T-helper 1 cell treated with Interleukin-12 subunit alpha and Interleukin-12 subunit beta and Interleukin-4 antibody, amounts not matched to agents 30 μg/mL and 1 μg/mL, for 36 hours (primary cell): ENCODE data around the gene TRIP13.
"Not testable (repeated sequence)": the region's sequence is repeated elsewhere in the genome, so short reads cannot be mapped to it uniquely, and the experiment has no call there.

Experiments used
- H3K27ac Mint-ChIP-seq: one replicate; pipeline ENCODE4 v1.8.0; 2021; ENCODE audit warnings: mild to moderate bottlenecking, mixed read lengths
- H3K27me3 Mint-ChIP-seq: one replicate; pipeline ENCODE4 v1.8.0; 2021; ENCODE audit warnings: low read depth, mixed read lengths
- H3K36me3 Mint-ChIP-seq: one replicate; pipeline ENCODE4 v1.8.0; 2021; ENCODE audit warnings: low read depth, mixed read lengths
- H3K4me1 Mint-ChIP-seq: one replicate; pipeline ENCODE4 v1.8.0; 2021; ENCODE audit warnings: low read depth, mixed read lengths
- H3K4me3 Mint-ChIP-seq: one replicate; pipeline ENCODE4 v1.8.0; 2021; ENCODE audit warnings: mild to moderate bottlenecking, moderate library complexity, mixed read lengths
- H3K9me3 Mint-ChIP-seq: one replicate; pipeline ENCODE4 v1.8.0; 2021; ENCODE audit warnings: mixed read lengths

The TRIP13 gene, protein sequence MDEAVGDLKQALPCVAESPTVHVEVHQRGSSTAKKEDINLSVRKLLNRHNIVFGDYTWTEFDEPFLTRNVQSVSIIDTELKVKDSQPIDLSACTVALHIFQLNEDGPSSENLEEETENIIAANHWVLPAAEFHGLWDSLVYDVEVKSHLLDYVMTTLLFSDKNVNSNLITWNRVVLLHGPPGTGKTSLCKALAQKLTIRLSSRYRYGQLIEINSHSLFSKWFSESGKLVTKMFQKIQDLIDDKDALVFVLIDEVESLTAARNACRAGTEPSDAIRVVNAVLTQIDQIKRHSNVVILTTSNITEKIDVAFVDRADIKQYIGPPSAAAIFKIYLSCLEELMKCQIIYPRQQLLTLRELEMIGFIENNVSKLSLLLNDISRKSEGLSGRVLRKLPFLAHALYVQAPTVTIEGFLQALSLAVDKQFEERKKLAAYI

GRCh38 chr5:892394-893136, at the start of gene TRIP13, which contains the start of gene BRD9:
Gene TRIP13 (plus strand): TSS chr5:892884. CDS start chr5:892999, 115 bp downstream.
Gene BRD9 (minus strand): TSS chr5:892801. CDS start chr5:892657, 144 bp downstream.
- Mint-ChIP-seq H3K27me3 (no peaks in the 10 kb centered on the region), H3K27ac (peak within 1 kb of the TSS; percentile 90), H3K4me1 (peaks cover 18% of the 10 kb centered on the region), H3K9me3 (no peaks in the 10 kb centered on the region), H3K36me3 (peaks cover 22% of the 10 kb centered on the region), H3K4me3 (peak within 1 kb of the TSS; percentile 89)

DNA sequence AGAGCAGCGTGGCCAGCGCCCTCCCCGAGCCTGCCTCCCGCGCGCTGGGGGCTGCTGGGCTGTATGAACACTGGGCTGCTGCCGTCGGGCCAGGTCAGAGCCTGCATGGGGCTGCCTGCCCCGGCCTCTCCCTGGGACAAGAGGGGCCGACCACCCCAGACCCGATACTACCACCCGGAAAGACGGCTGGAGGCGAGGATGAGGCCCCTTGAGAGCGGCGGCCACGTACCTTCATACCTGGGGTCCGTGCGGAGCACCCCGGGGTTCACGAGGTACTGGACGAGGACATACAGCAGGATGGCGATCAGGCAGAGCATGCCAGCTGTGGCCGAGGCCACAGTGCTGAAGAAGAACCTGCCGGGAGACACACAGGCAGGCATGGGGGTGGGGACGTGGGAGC, 49.3 kb upstream of the TRIP13 start:
- not testable (repeated sequence) for H3K9me3 Mint-ChIP-seq, H3K27me3 Mint-ChIP-seq, H3K27ac Mint-ChIP-seq, H3K36me3 Mint-ChIP-seq, H3K4me3 Mint-ChIP-seq, H3K4me1 Mint-ChIP-seq

GRCh38 chr5:843926-844325, 48.8 kb upstream of the TRIP13 start:
- not testable (repeated sequence) for H3K4me3 Mint-ChIP-seq, H3K27ac Mint-ChIP-seq, H3K27me3 Mint-ChIP-seq, H3K36me3 Mint-ChIP-seq, H3K4me1 Mint-ChIP-seq, H3K9me3 Mint-ChIP-seq

DNA sequence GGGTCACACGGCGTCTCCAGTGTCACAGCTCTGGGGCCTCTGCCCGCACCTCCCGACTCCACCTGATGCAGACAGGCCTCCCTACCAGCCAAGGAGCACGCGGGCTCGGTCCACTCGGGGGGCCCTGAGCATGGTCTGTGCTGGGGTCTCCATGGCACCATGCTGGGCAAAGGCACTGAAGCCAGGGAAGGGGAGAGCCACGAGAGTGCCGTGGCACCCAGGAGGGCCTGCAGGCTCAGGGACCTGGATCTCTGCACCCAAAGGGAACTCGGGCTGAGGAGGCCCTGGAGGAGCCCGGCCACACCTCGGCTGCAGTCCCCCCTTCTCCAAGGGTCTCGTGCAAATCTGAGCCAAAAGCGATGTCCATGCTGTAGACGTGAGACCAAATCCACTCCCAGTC, 48.3 kb upstream of the TRIP13 start:
- H3K27ac Mint-ChIP-seq, H3K27me3 Mint-ChIP-seq: not testable (repeated sequence)

GRCh38 chr5:845031-845675, 47.5 kb upstream of the TRIP13 start:
- not testable (repeated sequence) for H3K4me3 Mint-ChIP-seq, H3K36me3 Mint-ChIP-seq, H3K9me3 Mint-ChIP-seq, H3K27me3 Mint-ChIP-seq, H3K4me1 Mint-ChIP-seq, H3K27ac Mint-ChIP-seq

More for the DNA sequence above, 48.3 kb upstream of the TRIP13 start:
- not testable (repeated sequence) for H3K36me3 Mint-ChIP-seq, H3K4me3 Mint-ChIP-seq, H3K4me1 Mint-ChIP-seq, H3K9me3 Mint-ChIP-seq

DNA sequence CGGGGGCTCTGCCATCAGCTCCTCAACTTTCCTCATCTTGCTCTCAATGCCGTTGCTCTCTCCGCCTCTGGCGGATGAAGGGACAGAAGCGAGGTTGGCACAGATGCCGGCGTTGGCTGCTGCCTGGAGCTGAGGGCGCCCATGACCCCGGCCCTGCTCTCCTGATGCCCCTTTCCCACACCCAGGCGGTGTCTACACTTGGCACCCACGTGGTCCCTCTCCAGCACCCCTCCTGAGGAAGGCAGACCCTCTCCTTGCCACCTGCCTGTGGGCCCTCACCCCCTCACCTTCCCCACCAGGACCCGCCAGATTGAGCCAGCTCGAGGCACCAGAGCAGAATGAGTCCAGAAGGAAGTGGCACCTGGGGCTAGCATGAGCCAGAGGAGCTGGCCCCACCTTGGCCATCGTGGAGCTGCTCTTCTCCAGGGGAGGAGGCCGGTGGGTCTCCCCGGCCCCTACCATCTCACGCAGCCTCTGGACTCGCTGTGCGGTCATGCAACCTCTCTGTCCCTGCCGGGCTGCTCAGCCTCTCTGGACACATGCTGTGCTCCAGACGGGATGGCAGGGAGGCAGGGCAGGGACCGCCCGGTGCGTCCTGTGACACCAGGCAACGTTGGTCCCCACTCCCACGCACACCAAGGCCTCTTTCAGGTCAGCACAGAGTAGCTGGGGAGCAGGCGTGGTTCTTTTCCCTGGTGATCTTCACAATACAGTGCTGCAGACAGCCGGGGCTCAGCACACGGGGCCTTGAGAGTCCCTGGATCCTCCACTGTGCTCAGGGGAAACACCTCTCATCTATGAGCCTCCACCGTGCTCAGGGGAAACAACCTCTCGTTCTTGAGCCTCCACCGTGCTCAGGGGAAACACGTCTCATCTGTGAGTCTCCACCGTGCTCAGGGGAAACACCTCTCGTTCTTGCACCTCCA, 46.7 kb upstream of the TRIP13 start:
- H3K4me1 Mint-ChIP-seq, H3K4me3 Mint-ChIP-seq, H3K27ac Mint-ChIP-seq, H3K36me3 Mint-ChIP-seq, H3K9me3 Mint-ChIP-seq, H3K27me3 Mint-ChIP-seq: not testable (repeated sequence)

DNA sequence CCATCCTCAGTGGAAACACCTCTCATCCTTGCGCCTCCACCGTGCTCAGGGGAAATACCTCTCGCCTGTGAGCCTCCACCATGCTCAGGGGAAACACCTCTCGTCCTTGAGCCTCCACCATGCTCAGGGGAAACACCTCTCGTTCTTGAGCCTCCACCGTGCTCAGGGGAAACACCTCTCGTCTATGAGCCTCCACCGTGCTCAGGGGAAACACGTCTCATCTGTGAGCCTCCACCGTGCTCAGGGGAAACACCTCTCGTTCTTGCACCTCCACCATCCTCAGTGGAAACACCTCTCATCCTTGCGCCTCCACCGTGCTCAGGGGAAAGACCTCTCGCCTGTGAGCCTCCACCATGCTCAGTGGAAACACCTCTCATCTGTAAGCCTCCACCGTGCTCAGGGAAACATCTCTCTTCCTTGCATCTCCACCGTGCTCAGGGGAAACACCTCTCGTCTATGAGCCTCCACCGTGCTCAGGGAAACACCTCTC, 46.0 kb upstream of the TRIP13 start:
- H3K4me1 Mint-ChIP-seq, H3K27me3 Mint-ChIP-seq, H3K4me3 Mint-ChIP-seq, H3K36me3 Mint-ChIP-seq, H3K9me3 Mint-ChIP-seq, H3K27ac Mint-ChIP-seq: not testable (repeated sequence)

DNA sequence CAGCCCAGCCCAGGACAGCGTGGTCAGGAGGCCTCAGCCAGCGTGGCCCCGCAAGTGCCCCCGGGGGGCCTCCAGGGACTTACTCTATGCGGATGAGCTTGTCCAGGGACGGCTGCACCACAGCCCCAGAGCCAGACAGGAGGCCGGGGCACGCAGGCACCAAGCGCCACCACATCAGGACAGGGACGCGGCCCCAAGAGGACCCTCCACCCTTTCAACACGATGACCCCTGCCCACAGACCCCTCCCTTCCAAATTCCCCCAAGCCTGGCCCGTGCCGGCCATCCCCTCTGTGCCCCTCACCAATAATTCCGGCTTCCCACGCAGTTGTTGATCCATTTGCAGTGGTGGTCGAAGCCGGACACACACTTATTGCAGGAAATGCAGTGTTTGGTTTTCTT, 45.5 kb upstream of the TRIP13 start:
- H3K4me3 Mint-ChIP-seq, H3K27me3 Mint-ChIP-seq, H3K9me3 Mint-ChIP-seq, H3K27ac Mint-ChIP-seq, H3K36me3 Mint-ChIP-seq, H3K4me1 Mint-ChIP-seq: not testable (repeated sequence)

DNA sequence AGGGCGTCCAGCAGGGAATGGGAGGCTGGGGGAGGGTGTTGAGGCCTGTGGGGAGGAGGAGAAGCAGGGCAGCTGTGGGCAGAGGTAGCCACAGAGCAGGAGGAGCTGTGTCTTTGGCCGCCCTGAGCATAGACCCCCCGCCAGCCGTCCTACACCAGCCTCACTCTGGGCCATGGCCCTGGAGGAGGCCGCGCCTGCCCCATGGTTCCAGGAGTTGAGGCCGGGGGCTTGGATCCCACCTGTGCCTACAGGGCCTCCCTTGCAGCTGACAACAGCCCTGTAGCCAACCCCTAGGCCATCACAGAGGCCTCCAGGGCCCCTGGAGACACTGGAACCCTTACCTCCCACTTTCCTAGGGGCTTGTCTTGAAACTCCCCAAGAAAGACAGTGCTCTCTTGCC, 44.9 kb upstream of the TRIP13 start:
- H3K36me3 Mint-ChIP-seq, H3K4me1 Mint-ChIP-seq, H3K9me3 Mint-ChIP-seq, H3K4me3 Mint-ChIP-seq, H3K27ac Mint-ChIP-seq, H3K27me3 Mint-ChIP-seq: not testable (repeated sequence)

GRCh38 chr5:848671-849111, 44.0 kb upstream of the TRIP13 start:
- no peaks in the 10 kb centered on the region for H3K4me1 Mint-ChIP-seq
- no peak overlapping the region for H3K4me3 Mint-ChIP-seq
- no peaks in the 10 kb centered on the region for H3K27me3 Mint-ChIP-seq
- no peaks in the 10 kb centered on the region for H3K36me3 Mint-ChIP-seq
- H3K9me3 Mint-ChIP-seq = no peaks in the 10 kb centered on the region
- H3K27ac Mint-ChIP-seq = no peak overlapping the region

DNA sequence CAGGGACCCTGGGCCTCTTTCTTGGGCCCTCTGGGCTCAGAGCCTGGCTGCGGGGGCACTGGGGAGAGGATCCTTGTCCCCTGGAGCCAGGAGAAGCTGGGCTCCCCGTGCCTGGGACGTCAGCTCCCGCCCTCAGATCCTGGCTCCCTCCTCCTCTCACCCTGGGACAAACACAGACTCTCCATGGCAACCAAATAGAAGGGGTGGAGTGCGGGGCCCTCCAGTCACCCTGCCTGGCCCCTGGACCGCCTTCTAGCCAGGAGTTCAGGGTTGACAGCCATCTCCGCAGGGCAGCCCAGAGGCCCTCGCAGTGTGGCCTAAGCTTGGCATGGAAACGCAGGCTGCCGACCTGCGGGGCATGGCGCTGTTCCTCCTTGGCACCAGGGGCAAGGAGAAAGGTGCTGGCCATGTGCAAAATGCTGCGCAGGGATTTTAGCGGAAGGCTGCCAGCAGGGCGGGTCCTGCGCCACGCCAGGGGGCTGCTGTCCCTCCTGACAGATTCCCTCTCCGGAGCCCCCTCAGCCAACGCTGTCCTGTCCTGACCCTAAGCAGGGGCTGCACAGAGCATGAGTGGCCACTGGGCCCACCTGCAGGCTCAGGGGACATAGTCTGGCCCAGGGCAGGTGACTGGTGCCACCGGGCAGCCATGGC, 42.9 kb upstream of the TRIP13 start:
- H3K36me3 Mint-ChIP-seq = no peaks in the 10 kb centered on the region
- H3K27me3 Mint-ChIP-seq = no peaks in the 10 kb centered on the region
- H3K4me1 Mint-ChIP-seq = no peaks in the 10 kb centered on the region
- no peaks in the 10 kb centered on the region for H3K9me3 Mint-ChIP-seq
- H3K27ac Mint-ChIP-seq = no peak overlapping the region
- no peak overlapping the region for H3K4me3 Mint-ChIP-seq

GRCh38 chr5:850511-851006, 42.1 kb upstream of the TRIP13 start, which contains the start of gene ZDHHC11:
Gene ZDHHC11 (minus strand): TSS chr5:850986. CDS start chr5:850602, 384 bp downstream.
- Mint-ChIP-seq H3K36me3 (no peaks in the 10 kb centered on the region), H3K9me3 (no peaks in the 10 kb centered on the region), H3K27ac (no peak within 1 kb of the TSS), H3K4me1 (no peaks in the 10 kb centered on the region), H3K27me3 (no peaks in the 10 kb centered on the region), H3K4me3 (no peak within 1 kb of the TSS)

DNA sequence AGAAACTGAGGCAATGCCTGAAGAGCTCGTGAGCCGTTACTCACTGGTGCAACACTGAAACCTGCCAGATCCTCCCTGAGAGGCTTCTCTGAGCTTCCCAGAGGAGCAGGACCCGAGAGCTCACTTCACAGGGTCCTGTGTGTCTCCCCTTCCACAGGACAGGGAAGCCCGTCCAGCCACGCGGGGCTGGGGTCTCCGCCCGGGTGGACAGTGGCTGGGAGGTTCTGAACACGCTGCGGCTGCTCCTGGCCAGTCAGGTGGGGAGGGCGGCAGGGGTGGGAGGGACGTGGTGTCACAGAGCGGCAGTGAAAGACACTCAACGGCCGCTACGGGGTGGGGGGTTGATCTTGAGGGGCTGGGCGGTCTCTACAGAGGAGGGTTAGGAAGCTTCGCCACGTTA, 41.6 kb upstream of the TRIP13 start:
- Mint-ChIP-seq H3K9me3 (no peaks in the 10 kb centered on the region), H3K27me3 (no peaks in the 10 kb centered on the region), H3K4me1 (no peaks in the 10 kb centered on the region), H3K27ac (no peak overlapping the region), H3K4me3 (no peak overlapping the region), H3K36me3 (no peaks in the 10 kb centered on the region)
